ENCODE measurements around the gene FAM149B1. TPM values are rescaled to one million over a fixed set of nuclear protein-coding genes. Genes with fewer than 3 reads are reported as not detected.

The FAM149B1 gene
- total and polyA plus RNA-seq, 2 of the 13 experiments (the other 11 are each of a cell fraction or from before 2014, with no cell fraction given): 9.3 to 16.8 TPM

DNA sequence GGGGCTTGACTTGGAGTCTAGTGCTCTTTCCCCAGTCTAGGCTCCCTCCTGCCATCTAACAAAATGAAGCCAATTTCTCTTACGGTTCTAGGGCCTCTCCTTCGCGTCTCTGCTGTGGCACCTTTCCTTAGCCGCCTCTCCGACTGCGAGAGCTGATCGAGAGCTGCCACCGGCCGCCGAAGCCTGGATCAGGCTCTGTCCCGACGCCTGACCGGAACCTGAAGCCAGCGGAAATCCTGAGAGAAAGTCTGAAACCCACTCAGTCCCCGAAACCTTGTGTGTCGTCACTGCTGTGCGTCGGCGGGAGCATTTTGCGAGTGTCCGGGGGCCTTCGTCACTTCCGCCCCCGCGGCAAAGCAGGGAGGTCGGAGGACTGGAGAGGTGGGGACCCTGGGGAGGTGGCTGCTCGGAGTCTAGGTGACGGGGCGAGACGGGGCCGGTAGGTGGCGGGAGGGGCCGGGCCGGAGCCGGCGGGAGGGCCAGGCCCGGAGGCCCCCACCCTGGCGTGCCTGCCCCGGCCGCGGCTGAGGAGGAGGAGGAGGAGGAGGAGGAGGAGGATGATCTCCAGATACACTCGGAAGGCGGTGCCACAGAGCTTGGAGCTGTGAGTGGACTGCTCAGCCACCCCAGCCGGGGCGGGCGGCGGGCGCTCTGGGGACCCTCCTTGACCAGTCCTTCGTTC is at the start of gene FAM149B1, which contains the start of gene ECD (continued):
- TF ChIP-seq MTF1 (CRISPR knock-in tag; IDR thresholded peaks at IDR 0.05) (no peak), POLR2G (IDR thresholded peaks at IDR 0.05; ENCODE audit: low read depth, low read length) (peak; percentile 98), ZNF713 (CRISPR knock-in tag; IDR thresholded peaks at IDR 0.05) (no peak), ATF7 (IDR thresholded peaks at IDR 0.05) (no peak), ATF7 (CRISPR knock-in tag; IDR thresholded peaks at IDR 0.05) (peak; percentile 57; the same call in 1 of the 2 replicates), PHF20 (CRISPR knock-in tag; IDR thresholded peaks at IDR 0.05) (peak; percentile 99), CBX1 (IDR thresholded peaks at IDR 0.05; ENCODE audit: low read depth) (peak; percentile 91), RBFOX2 (IDR thresholded peaks at IDR 0.05; ENCODE audit: low read depth, low read length) (peak; percentile 95), KDM5A (IDR thresholded peaks at IDR 0.05; ENCODE audit: borderline replicate concordance, low read length) (peak; percentile 98), GABPB1 (CRISPR knock-in tag; IDR thresholded peaks at IDR 0.05) (peak; percentile 98), ZNF644 (CRISPR knock-in tag; IDR thresholded peaks at IDR 0.05; ENCODE audit: low read depth) (no peak), ZBTB21 (CRISPR knock-in tag; IDR thresholded peaks at IDR 0.05) (peak; percentile 96), HHEX (CRISPR knock-in tag; IDR thresholded peaks at IDR 0.05) (peak; percentile 9; the same call in 1 of the 2 replicates), KLF13 (CRISPR knock-in tag; IDR thresholded peaks at IDR 0.05) (0 out of 2 replicates have a peak, but pooled peaks have one; percentile 63), REXO4 (CRISPR knock-in tag; IDR thresholded peaks at IDR 0.05; ENCODE audit: borderline replicate concordance) (no peak)
- TF ChIP-seq, protein P1, sequence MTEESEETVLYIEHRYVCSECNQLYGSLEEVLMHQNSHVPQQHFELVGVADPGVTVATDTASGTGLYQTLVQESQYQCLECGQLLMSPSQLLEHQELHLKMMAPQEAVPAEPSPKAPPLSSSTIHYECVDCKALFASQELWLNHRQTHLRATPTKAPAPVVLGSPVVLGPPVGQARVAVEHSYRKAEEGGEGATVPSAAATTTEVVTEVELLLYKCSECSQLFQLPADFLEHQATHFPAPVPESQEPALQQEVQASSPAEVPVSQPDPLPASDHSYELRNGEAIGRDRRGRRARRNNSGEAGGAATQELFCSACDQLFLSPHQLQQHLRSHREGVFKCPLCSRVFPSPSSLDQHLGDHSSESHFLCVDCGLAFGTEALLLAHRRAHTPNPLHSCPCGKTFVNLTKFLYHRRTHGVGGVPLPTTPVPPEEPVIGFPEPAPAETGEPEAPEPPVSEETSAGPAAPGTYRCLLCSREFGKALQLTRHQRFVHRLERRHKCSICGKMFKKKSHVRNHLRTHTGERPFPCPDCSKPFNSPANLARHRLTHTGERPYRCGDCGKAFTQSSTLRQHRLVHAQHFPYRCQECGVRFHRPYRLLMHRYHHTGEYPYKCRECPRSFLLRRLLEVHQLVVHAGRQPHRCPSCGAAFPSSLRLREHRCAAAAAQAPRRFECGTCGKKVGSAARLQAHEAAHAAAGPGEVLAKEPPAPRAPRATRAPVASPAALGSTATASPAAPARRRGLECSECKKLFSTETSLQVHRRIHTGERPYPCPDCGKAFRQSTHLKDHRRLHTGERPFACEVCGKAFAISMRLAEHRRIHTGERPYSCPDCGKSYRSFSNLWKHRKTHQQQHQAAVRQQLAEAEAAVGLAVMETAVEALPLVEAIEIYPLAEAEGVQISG (CRISPR knock-in tag; IDR thresholded peaks at IDR 0.05): peak; percentile 97
- TF ChIP-seq, protein P2, sequence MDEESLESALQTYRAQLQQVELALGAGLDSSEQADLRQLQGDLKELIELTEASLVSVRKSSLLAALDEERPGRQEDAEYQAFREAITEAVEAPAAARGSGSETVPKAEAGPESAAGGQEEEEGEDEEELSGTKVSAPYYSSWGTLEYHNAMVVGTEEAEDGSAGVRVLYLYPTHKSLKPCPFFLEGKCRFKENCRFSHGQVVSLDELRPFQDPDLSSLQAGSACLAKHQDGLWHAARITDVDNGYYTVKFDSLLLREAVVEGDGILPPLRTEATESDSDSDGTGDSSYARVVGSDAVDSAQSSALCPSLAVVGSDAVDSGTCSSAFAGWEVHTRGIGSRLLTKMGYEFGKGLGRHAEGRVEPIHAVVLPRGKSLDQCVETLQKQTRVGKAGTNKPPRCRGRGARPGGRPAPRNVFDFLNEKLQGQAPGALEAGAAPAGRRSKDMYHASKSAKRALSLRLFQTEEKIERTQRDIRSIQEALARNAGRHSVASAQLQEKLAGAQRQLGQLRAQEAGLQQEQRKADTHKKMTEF (CRISPR knock-in tag; IDR thresholded peaks at IDR 0.05): peak; percentile 93
- TF ChIP-seq, protein P3, sequence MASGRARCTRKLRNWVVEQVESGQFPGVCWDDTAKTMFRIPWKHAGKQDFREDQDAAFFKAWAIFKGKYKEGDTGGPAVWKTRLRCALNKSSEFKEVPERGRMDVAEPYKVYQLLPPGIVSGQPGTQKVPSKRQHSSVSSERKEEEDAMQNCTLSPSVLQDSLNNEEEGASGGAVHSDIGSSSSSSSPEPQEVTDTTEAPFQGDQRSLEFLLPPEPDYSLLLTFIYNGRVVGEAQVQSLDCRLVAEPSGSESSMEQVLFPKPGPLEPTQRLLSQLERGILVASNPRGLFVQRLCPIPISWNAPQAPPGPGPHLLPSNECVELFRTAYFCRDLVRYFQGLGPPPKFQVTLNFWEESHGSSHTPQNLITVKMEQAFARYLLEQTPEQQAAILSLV (CRISPR knock-in tag; IDR thresholded peaks at IDR 0.05; ENCODE audit: borderline replicate concordance): peak; percentile 62; the same call in 1 of the 2 replicates
- TF ChIP-seq, protein P4, sequence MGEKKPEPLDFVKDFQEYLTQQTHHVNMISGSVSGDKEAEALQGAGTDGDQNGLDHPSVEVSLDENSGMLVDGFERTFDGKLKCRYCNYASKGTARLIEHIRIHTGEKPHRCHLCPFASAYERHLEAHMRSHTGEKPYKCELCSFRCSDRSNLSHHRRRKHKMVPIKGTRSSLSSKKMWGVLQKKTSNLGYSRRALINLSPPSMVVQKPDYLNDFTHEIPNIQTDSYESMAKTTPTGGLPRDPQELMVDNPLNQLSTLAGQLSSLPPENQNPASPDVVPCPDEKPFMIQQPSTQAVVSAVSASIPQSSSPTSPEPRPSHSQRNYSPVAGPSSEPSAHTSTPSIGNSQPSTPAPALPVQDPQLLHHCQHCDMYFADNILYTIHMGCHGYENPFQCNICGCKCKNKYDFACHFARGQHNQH (CRISPR knock-in tag; IDR thresholded peaks at IDR 0.05): 0 out of 2 replicates have a peak, but pooled peaks have one; percentile 73
- TF ChIP-seq, protein P5, sequence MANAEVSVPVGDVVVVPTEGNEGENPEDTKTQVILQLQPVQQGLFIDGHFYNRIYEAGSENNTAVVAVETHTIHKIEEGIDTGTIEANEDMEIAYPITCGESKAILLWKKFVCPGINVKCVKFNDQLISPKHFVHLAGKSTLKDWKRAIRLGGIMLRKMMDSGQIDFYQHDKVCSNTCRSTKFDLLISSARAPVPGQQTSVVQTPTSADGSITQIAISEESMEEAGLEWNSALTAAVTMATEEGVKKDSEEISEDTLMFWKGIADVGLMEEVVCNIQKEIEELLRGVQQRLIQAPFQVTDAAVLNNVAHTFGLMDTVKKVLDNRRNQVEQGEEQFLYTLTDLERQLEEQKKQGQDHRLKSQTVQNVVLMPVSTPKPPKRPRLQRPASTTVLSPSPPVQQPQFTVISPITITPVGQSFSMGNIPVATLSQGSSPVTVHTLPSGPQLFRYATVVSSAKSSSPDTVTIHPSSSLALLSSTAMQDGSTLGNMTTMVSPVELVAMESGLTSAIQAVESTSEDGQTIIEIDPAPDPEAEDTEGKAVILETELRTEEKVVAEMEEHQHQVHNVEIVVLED (CRISPR knock-in tag; IDR thresholded peaks at IDR 0.05; ENCODE audit: borderline replicate concordance): peak; percentile 67; the same call in 1 of the 2 replicates

All from HepG2 (cell line).